GM19043 (cell line): ENCODE measurements around the gene ENPP4.
"Not testable (repeated sequence)": the region's sequence is repeated elsewhere in the genome, so short reads cannot be mapped to it uniquely, and the experiment has no call there.

Experiments used
- ATAC-seq: cut with Tn5 transposase; IDR thresholded peaks from one replicate; pipeline ENCODE4 v1.9.1; 2021; ENCODE audit warnings: low read depth; ENCODE audit not compliant: unreplicated experiment

The ENPP4 gene

DNA sequence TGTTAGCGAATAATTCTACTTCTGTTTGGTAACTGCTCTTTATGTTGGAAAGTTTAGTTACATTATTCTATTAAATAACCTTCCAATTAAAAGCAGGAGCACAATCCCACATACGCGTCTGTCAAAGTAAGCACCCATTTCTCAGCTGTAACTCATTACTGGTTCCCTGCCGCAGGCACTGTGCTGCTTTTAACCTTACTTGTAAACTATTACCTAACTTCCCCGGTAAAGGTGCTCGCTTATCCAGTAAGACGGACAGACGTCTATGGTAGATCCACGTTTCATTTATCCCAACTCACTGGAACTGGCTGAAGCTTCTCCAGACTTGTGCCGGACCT, 529 bp upstream of the ENPP4 start:
- peak; percentile 1 for ATAC-seq

GRCh38 chr6:46130666-46131065, 877 bp downstream of the ENPP4 start:
- ATAC-seq = no peak

GRCh38 chr6:46131291-46131690, 1.5 kb downstream of the ENPP4 start:
- not testable (repeated sequence) for ATAC-seq

DNA sequence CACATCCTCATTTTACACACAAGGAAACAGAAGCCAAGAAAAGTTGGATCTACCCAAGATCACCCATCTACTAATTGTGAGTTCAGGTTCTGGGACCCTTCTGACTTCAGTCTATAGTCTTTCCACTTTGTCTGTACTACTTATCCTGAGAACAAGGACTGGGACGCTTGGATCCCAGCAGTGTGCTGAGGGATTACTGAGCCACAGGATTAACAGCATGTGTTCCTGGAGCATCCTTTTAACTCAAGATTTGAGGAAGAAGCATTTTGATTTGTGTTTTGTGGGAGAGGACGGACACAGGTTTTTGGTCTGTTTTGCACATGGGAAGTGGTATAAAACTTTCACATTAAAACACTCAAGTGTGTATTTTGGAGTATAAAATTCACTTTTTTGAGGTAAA, 4.4 kb downstream of the ENPP4 start:
- no peak for ATAC-seq

GRCh38 chr6:46135176-46135575, 5.4 kb downstream of the ENPP4 start:
- no peak for ATAC-seq

DNA sequence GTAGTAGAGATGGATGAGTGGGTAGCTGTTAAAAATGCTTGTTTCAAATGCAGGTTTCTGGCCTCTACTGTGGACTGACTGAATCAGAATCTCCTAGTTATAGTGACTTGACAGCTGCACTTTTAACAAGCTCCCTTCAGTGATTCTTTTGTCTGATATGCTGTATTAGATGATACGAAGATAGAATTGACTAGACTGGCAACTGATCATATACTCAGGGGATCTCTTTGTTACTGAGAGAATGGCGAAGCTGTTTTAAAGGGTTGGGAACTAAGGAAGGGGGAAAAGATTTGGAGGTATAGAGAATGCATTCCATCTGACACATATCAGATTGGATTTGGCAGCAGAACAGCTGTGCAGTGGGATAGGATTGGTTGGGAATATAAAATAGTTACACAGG, 7.0 kb downstream of the ENPP4 start:
- no peak for ATAC-seq

- no peak for ATAC-seq
Observed at GRCh38 chr6:46137387-46137786, 7.6 kb downstream of the ENPP4 start.

DNA sequence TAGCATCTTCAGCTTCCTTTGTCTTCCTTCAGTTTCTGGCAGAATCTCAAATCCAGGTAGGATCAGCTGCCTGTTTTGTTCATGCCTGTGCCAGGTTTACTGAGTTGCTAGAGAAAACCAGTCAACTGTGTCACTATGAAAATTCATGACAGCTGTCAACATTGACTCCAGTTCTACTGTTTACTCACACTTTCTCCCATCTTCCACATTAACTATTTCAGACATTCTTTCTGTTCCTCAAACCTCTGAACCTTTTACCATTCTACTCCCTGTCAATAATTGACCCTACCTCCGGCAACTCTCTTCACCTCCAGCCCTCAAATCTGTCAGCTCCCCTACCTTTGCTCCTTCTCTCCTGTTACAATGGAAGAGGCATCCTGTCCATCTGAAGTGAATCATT, 8.5 kb downstream of the ENPP4 start:
- peak; percentile 86 for ATAC-seq

- no peak for ATAC-seq
Observed at GRCh38 chr6:46144270-46144669, 14.5 kb downstream of the ENPP4 start.

GRCh38 chr6:46149066-46149465, 19.3 kb downstream of the ENPP4 start:
- ATAC-seq = not testable (repeated sequence)

DNA sequence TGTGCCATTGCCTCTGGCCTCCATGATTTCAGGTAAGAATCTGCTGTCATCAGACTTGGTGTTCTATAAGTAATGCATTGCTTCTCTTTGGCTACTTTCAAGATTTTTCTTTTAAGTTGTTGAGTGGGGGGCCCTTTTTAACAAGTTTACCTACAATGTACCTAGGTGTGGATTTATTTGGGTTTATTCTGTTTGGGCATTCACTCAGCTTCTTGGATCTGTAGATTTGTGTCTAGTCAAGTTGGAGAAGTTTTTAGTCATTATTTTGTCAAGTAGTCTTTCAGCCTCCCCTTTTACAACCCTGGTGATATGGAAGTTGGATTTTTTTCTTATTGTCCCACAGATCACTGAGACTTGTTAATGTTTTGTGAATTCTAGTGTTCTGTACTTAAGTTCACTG, 26.9 kb downstream of the ENPP4 start:
- ATAC-seq = no peak

DNA sequence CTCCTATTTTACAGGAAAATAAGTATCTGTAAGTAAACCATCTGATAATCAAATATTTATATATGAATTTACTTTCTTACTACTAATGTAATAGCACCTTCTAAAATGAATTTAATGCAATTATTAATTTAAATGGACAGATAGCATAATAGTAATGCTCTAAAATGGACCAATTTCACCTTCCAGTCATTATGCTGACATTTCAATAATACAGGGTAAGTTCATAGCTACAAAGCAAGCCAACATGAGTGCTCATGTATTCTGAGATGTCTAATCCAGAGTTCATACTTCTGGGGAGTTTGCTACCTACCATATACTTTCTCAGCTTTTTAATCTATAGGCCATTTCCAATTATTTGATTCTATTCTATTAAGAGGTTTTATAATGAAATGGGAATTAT, 29.4 kb downstream of the ENPP4 start:
- ATAC-seq = no peak

- no peak for ATAC-seq
Observed at GRCh38 chr6:46160102-46160501, 30.3 kb downstream of the ENPP4 start.

GRCh38 chr6:46170357-46171289, 40.8 kb downstream of the ENPP4 start, which contains the start of gene ENPP5:
Gene ENPP5 (minus strand): TSS chr6:46170980. CDS start chr6:46168262, 2,718 bp downstream.
- ATAC-seq = peak; percentile 82

DNA sequence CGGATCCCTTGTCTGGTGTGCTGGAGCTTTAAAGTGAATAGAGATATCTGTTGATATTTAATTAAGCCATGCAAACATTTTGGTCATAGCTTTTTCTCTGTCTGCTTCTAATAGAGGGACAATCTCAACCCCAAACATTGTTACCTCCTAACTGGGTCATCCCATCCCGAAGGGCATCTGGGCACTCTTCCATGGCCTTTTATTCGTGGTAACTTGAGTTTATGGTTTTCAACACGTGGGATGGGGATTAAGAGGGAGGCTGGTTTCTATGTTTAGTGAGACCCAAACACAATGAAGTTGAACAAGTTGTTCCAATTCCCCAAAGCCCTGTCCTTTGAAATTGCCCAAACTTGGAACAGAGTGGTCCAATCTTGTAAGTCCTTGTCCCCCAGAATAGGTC, 42.4 kb downstream of the ENPP4 start:
- ATAC-seq = no peak

DNA sequence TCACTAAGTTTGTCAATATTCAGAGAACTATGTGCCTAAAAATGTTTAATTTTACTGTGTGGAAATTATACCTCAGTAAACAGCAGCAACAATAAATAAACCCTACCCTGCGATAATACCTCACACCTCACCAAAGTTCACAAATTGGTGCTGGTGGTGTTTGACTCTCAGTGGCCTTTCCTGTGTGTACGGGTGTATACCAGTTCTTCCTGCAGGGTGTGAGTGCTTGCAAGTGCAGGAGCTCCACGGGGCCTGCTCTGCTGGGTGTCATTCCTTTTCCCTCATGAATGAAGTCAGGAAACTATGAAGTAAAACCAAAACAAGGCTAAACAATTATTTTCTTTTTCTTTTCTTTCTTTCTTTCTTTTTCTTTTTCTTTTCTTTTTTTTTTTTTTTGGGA, 45.1 kb downstream of the ENPP4 start:
- no peak for ATAC-seq

DNA sequence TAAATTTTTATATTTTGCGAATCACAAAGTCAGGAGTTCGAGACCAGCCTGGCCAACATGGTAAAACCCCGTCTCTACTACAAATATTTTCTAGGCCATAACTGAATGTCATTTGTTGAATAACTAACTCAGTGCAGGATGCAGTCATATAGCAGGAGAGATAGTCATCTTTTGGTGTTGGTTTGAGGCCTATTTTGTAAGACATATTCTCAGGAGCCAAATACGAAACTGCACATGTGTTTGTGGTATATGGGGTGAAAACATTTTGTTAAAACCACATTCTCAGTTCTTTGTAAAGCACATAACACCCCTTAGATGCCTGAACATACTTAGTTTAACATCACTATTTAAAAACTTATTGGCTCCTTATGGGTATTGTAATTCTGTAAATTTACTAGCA, 45.7 kb downstream of the ENPP4 start:
- ATAC-seq = peak; percentile 72

DNA sequence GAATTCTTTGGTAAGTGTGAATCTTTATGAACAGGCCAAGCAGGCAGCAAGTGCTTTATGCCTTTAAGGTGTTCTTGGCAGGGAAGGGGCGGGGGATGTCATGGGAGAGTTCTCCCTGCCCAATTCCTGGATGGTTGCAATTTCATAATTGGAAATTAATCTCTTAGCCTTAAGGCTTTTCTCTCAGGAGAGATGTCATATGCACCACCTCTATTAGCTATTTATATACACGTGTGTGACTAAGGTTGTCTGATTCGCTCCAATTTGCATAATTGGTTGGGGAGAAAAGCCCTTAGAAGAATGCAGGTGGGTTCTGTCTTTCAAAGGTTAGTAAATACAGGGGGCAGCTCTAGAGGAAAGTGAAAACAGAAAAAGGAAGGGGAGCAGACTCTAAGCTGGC, 46.2 kb downstream of the ENPP4 start:
- ATAC-seq = peak; percentile 42

DNA sequence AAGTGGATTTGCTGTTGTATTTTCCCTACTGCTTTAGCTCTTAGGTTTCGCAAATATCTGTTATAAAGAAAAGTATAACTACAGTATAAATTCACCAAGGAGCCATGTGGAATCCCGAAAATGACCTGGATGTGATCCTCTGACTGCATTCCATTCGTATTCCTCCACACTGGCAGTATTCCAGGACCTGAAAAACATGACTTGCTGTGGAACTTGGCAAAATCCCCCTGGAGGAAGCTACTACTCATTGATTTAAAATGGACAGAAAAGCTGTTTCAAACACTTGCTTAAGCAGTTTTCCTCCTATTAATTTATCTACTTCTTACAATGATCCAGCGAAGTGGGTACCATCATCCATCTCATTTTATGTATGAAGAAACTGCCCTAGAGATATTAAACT, 54.3 kb downstream of the ENPP4 start:
- no peak for ATAC-seq

DNA sequence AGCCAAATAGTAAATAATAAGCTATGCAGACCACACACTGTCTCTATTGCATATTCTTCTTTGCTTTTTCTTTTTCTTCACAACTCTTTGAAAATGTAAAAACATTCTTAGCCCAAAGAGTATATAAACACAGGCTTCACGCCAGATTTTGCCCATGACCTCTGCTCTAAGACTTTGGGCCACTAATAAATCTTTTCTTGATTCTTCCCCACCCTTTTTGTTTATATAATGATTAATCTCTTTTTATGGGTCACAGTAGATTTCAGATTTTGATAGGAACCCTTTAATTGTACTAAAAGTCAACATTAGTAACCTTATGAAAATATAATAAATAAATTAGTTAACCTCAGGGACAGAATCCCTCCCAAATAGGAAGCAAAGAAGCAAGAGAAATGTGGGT, 56.8 kb downstream of the ENPP4 start:
- ATAC-seq = no peak

GRCh38 chr6:46189726-46190125, 59.9 kb downstream of the ENPP4 start:
- ATAC-seq = no peak

DNA sequence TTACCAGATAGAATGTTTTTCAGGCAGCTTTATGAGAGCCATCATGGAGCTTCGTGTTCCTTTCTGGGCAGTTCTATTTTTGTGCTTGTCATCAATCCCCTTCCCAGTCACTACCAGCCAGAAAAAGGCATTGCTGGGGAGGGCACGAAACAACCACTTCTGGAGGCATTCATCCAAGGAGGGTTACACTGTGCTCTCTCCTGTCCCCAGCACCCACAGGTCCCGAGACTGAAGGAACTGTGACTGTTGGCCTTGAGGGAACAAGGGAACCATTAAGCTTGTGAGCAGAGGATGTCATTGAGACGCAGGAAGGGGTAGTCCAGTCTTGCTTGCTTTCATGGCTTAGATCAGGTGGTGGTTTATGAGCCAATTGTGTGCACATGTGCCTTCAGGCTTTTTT, 61.1 kb downstream of the ENPP4 start:
- no peak for ATAC-seq
